Measurements from ENCODE around the gene JAKMIP3.

Gene JAKMIP3

GRCh38 chr10:132100556-132101349 is 35.0 kb downstream of the JAKMIP3 start:
- DNase-seq = peak; percentile 26

GRCh38 chr10:132101529-132101928 is 35.8 kb downstream of the JAKMIP3 start:
- DNase-seq = peak; percentile 26

GRCh38 chr10:132102071-132102716 is 36.4 kb downstream of the JAKMIP3 start:
- DNase-seq = peak; percentile 46

DNA sequence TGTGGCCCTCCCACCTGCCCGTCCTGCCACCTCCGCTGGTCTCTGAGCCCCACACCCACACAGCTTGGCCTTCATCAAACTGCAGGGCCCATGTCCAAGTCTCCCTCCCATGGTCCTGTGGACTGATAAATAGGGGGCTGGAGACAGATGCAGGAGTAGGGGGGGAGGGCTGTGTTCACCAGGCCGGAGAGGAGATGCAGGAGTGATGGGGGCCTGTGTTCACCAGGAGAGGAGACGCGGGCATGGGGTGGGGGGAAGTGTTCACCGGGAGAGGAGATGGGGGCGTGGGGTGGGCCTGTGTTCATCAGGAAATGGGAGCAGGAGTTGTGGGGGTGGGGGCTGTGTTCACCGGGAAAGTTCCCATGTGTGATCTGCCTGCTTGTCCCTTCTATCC is 37.0 kb downstream of the JAKMIP3 start:
- DNase-seq = no peak

DNA sequence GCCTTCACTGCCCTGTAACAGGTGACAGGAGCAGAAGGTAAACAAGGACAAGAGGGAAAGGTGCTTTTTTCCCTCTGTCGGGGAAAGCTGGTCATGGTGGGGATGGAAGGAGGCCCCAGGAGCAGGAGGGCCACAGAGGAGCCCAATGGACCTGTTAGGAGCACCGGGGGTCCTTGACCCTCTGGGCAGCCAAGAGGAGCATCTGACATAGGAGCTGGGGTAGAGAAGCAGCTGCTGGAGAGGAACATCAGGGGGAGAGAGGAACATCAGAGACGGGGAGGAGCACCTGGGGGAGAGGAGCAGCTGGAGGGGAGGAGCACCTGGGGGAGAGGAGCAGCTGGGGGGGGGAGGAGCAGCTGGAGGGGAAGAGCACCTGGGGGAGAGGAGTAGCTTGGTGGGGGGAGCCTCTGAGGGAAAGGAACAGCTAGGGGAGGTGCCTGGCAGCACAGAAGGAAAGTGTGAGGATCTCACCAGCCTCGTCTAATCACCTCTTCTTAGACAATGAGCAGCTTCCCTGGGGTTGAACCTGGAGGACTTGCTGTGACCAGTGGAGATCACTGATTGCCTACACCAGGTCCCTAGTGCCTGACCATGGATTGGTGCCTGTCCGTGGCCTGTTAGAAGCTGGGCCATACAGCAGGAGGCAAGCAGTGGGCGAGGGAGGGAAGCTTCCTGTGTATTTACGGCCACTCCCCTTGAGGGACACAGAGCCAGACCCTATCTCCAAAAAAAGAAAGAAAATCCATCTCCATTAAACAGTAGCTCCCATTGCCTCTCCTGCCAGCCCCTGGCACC is 37.6 kb downstream of the JAKMIP3 start:
- no peak for DNase-seq

GRCh38 chr10:132104062-132104461 is 38.3 kb downstream of the JAKMIP3 start:
- no peak for DNase-seq

GRCh38 chr10:132104471-132105301 is 38.9 kb downstream of the JAKMIP3 start:
- peak; percentile 49 for DNase-seq

DNA sequence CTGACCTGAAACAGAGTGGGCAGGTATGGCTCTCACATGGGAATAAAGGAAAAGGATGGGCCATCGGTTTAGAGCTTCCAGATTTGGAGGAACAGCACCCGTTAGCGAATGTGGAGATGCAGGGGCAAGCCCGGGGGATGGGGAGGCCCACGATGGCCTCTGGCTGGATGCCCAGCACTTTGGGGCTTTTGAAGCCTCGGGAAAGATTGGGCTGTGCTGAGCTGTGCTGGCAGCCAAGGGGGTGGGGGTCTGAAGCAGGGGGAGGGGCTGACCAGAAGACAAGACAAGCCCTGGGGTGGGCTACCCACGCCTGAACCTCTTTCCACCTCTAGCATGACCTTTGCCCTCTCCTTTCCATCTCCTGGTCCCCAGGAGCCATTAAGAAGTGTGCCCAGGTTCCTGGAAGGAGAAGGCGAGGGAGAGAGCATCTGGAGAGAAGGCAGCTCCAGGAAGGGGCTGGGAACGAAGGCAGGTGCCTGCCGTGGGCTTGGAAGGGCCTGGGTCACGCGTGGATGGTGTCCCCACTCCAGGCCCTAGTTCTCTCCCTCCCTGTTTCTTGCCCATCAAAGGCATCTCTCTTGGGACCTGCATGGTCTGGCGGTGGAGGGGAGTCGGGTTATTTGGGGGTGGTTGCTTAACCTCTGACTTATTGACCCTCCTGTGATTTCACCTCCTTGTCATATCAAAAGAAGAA is 39.7 kb downstream of the JAKMIP3 start:
- peak; percentile 37 for DNase-seq

- peak; percentile 38 for DNase-seq
Measured at GRCh38 chr10:132106431-132106830, 40.7 kb downstream of the JAKMIP3 start.

GRCh38 chr10:132107186-132107948 is 41.6 kb downstream of the JAKMIP3 start:
- peak; percentile 52 for DNase-seq

GRCh38 chr10:132107949-132108877 is 42.5 kb downstream of the JAKMIP3 start:
- DNase-seq = peak; percentile 33

DNA sequence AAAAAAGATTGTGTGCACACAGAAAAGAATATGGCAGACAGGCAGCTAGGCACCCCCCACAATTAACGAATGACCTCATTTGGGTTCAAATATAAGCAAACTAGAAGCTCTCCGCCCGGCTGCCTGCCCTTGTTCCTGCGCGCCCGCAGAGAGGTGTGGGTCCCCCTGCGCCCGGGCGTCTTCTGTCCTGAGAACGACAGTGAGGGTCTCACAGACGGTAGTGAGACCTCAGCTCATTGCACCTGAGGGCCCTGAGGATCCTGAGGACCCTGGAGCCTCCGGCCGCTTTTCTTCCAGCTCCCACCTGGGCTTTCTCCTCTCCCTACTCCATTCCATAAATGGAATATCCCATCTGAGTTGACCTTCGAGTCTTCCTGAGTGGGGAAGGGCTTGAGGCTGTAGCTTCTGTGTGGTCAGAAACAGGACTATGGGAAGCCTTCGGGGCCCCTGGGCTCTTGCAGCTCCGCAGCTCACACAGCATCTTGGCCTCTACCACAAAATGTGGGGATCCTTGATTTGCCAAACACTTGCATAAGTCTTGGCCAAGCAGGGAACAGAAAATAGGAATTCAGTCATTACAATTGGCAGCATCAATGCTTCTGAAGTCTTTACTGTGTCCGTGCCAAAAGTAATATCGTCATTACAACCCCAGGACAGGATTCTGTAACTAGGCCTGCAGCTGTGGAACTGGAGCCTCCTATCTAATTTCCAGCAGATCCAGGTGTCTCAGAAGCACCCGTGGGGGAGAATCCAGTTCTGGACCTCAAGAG is 43.8 kb downstream of the JAKMIP3 start:
- DNase-seq = peak; percentile 17

GRCh38 chr10:132110111-132110521 is 44.4 kb downstream of the JAKMIP3 start:
- peak; percentile 40 for DNase-seq

GRCh38 chr10:132110713-132111112 is 45.0 kb downstream of the JAKMIP3 start:
- peak; percentile 38 for DNase-seq

GRCh38 chr10:132111121-132111731 is 45.5 kb downstream of the JAKMIP3 start:
- DNase-seq = peak; percentile 37

DNA sequence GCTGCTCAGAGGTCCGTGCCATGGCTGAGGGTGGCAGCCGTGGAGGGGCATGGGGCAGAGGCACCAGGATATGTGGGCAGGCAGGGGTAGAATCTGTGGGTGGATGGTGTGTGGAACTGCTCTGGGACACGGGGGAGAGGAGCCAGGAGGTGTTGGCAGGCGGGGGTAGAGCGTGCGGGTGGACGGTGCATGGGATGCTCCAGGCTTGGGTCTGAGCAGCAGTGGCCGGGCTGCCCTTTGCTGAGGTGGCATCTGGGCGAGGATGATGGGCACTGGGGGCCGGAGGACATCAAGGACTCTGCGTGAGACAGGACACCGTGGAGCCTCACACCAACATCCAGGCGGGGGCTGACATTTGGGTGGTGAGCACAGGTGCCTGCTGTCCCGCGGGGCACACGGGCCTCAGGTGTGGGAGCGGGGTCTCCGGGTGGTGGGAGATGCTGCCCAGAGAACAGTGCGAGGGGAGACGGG is 46.2 kb downstream of the JAKMIP3 start:
- peak; percentile 38 for DNase-seq

- DNase-seq = peak; percentile 7
Measured at GRCh38 chr10:132112611-132113010, 46.9 kb downstream of the JAKMIP3 start.

DNA sequence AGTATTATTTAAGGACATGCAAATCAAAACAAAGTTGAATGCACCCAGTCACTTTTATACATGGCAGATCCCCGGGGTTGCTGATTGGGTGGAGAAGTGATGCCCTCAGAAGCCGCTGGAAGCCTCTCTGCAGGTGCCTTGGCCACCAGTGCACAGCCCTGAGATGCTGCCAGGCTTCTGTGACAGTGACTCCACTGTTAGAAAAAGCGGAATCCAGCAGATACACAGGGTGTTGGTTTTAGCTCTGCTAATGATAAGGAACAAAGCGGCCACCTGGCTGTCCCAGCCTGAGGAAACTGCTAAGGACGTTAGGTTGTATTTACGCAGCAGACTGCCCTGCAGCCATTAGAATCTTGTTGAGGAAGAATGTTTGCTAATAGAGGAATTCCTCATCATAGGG is 47.5 kb downstream of the JAKMIP3 start:
- no peak for DNase-seq

Measured in activated CD8-positive, alpha-beta memory T cell treated with anti-CD3 and anti-CD28 coated beads for 24 hours (primary cell).